Cardiac atrium fibroblast (primary cell): Measurements from ENCODE around the gene RGS8. TPM values are rescaled to one million over a fixed set of nuclear protein-coding genes. Genes with fewer than 3 reads are reported as not detected.

Source experiments
- total RNA-seq: library from RNA; depleted of rRNA; stranded (reverse); fragments of >200 nt; gene quantifications from 2 replicates; pipeline ENCODE4 v1.2.3, GENCODE V29; 2015

The RGS8 gene
- total RNA-seq, result not detected in 2 replicates

DNA sequence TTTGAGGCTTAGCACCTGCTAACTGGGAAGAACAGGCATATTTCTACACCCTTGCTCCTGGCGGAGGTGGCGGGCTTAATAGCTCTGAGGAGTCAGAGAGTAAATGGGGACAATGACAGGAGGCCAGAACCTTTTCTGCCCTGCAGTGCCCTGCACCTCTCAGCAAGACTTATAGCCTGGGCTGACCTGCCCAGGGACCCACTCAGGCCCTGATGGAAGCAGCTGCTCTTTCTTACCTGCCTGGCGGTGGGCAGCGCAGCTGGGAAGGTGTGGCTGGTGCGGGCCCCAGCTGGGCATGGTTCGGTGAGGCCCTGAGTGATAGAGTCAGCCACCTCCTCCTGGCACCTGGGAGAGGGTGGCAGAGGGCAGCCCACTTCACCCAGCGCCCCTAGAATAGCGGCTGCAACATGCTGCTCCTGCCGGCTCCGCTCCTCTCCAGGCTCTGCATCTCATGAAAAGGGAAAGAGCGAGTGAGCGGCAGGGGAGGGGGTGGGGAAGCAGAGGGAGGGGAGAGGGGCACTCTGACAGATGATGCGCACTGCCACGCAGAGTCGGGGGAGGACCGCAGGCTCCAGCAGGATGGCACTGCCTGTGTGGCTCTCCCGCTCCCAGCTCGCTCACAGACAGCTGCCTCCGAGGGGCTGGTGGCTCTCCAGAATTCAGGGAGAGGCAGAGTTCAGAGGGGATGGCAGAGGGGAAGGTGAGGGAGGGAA lies at the start of gene RGS8:
TSS of gene RGS8 (minus strand) at position 472 of the 713 bp plus-strand sequence. CDS start 14,938 bp downstream, outside the sequence.

Other genes starting within 250 kb of the RGS8 start
- not detected in 2 replicates for gene RGSL1, start 234.4 kb downstream of the RGS8 start, total RNA-seq
- 9.9 and 12.2 TPM in 2 replicates for gene RNASEL, start 95.3 kb downstream of the RGS8 start, total RNA-seq
- gene RGS16, start 80.2 kb downstream of the RGS8 start, total RNA-seq, result 0.16 and 0.18 TPM in 2 replicates
- gene NPL, start 105.2 kb upstream of the RGS8 start, total RNA-seq, result 2.2 and 2.8 TPM in 2 replicates
- 67.2 and 99.1 TPM in 2 replicates for gene DHX9, start 154.8 kb upstream of the RGS8 start, total RNA-seq